Measurements from ENCODE around the gene IL3. TPM values are rescaled to one million over a fixed set of nuclear protein-coding genes. Genes with fewer than 3 reads are reported as not detected.

IL3 gene
- total and polyA plus RNA-seq, 5 donors from 2014 or later, result not detected

GRCh38 chr5:132022737-132023136 lies 37.7 kb upstream of the IL3 start:
- no peak overlapping the region for H3K27ac ChIP-seq (ENCODE audit: insufficient read depth, low read length, poor library complexity, severe bottlenecking)
- no peaks in the 10 kb centered on the region for H3K36me3 ChIP-seq (ENCODE audit: control insufficient read depth, insufficient read depth, low read length)
- peaks cover 12 to 32% (median 23%) of the 10 kb centered on the region in 4 donors for H3K4me1 Mint-ChIP-seq
- no peak overlapping the region for H3K4me3 Mint-ChIP-seq
- no peak for ATAC-seq (ENCODE audit: low read depth in 2 of 2)
- no peaks in the 10 kb centered on the region for H3K36me3 Mint-ChIP-seq
- peaks cover 34% of the 10 kb centered on the region for H3K27me3 Mint-ChIP-seq
- no peaks in the 10 kb centered on the region for H3K9me3 Mint-ChIP-seq
- no peak overlapping the region for H3K4me3 ChIP-seq (ENCODE audit: low read depth, low read length)
- no peaks in the 10 kb centered on the region for H3K9me3 ChIP-seq (ENCODE audit: control insufficient read depth in 2 of 2, low read length in 2 of 2)
- no peak overlapping the region for H3K27ac Mint-ChIP-seq
- H3K4me1 ChIP-seq (ENCODE audit: control insufficient read depth, insufficient read depth, low read length, poor library complexity, severe bottlenecking), result peaks cover 26% of the 10 kb centered on the region
- no peak for DNase-seq
- H3K27me3 ChIP-seq (ENCODE audit: control insufficient read depth, insufficient read depth, low read length), result peaks cover 11% of the 10 kb centered on the region

- H3K27me3 ChIP-seq (ENCODE audit: control insufficient read depth, insufficient read depth, low read length), result peaks cover 13% of the 10 kb centered on the region
These were observed 37.0 kb upstream of the IL3 start for GRCh38 chr5:132023258-132024116.

GRCh38 chr5:132024117-132024435 lies 36.4 kb upstream of the IL3 start:
- no peak for ATAC-seq (ENCODE audit: low read depth in 2 of 2)
- peaks cover 12 to 32% (median 19%) of the 10 kb centered on the region in 4 donors for H3K4me1 Mint-ChIP-seq
- H3K4me3 Mint-ChIP-seq, result no peak overlapping the region

More at GRCh38 chr5:132023258-132024116, 37.0 kb upstream of the IL3 start:
- peaks cover 26% of the 10 kb centered on the region for H3K4me1 ChIP-seq (ENCODE audit: control insufficient read depth, insufficient read depth, low read length, poor library complexity, severe bottlenecking)
- H3K27me3 Mint-ChIP-seq, result peaks cover 36% of the 10 kb centered on the region
- no peak overlapping the region for H3K27ac Mint-ChIP-seq
- no peaks in the 10 kb centered on the region for H3K9me3 ChIP-seq (ENCODE audit: control insufficient read depth in 2 of 2, low read length in 2 of 2)
- no peak for DNase-seq
- no peaks in the 10 kb centered on the region for H3K9me3 Mint-ChIP-seq
- H3K36me3 Mint-ChIP-seq, result no peaks in the 10 kb centered on the region
- no peaks in the 10 kb centered on the region for H3K36me3 ChIP-seq (ENCODE audit: control insufficient read depth, insufficient read depth, low read length)
- H3K4me3 ChIP-seq (ENCODE audit: low read depth, low read length), result no peak overlapping the region
- no peak for ATAC-seq (ENCODE audit: low read depth in 2 of 2)
- H3K27ac ChIP-seq (ENCODE audit: insufficient read depth, low read length, poor library complexity, severe bottlenecking), result no peak overlapping the region
- no peak overlapping the region for H3K4me3 Mint-ChIP-seq
- H3K4me1 Mint-ChIP-seq, result peaks cover 12 to 32% (median 23%) of the 10 kb centered on the region in 4 donors

GRCh38 chr5:132024789-132025402 lies 35.6 kb upstream of the IL3 start:
- no peak overlapping the region for H3K4me3 Mint-ChIP-seq

More at GRCh38 chr5:132024117-132024435, 36.4 kb upstream of the IL3 start:
- Mint-ChIP-seq H3K9me3 (no peaks in the 10 kb centered on the region), H3K27ac (no peak overlapping the region), H3K36me3 (no peaks in the 10 kb centered on the region), H3K27me3 (peaks cover 40% of the 10 kb centered on the region)
- H3K4me1 ChIP-seq (ENCODE audit: control insufficient read depth, insufficient read depth, low read length, poor library complexity, severe bottlenecking), result peaks cover 25% of the 10 kb centered on the region
- H3K4me3 ChIP-seq (ENCODE audit: low read depth, low read length), result no peak overlapping the region
- no peaks in the 10 kb centered on the region for H3K36me3 ChIP-seq (ENCODE audit: control insufficient read depth, insufficient read depth, low read length)
- peaks cover 13% of the 10 kb centered on the region for H3K27me3 ChIP-seq (ENCODE audit: control insufficient read depth, insufficient read depth, low read length)
- H3K27ac ChIP-seq (ENCODE audit: insufficient read depth, low read length, poor library complexity, severe bottlenecking), result no peak overlapping the region
- H3K9me3 ChIP-seq (ENCODE audit: control insufficient read depth in 2 of 2, low read length in 2 of 2), result no peaks in the 10 kb centered on the region
- DNase-seq, result no peak

GRCh38 chr5:132025403-132025971 lies 35.0 kb upstream of the IL3 start:
- H3K27ac ChIP-seq (ENCODE audit: insufficient read depth, low read length, poor library complexity, severe bottlenecking), result no peak overlapping the region

More at GRCh38 chr5:132024789-132025402, 35.6 kb upstream of the IL3 start:
- H3K9me3 ChIP-seq (ENCODE audit: control insufficient read depth in 2 of 2, low read length in 2 of 2), result no peaks in the 10 kb centered on the region
- Mint-ChIP-seq H3K9me3 (peaks cover 0 to 3% (median 0%) of the 10 kb centered on the region in 7 donors), H3K27ac (no peak overlapping the region), H3K36me3 (peaks cover under 1% of the 10 kb centered on the region), H3K27me3 (peaks cover 46% of the 10 kb centered on the region), H3K4me1 (peaks cover 11 to 29% (median 15%) of the 10 kb centered on the region in 4 donors)
- H3K27ac ChIP-seq (ENCODE audit: insufficient read depth, low read length, poor library complexity, severe bottlenecking), result no peak overlapping the region
- ATAC-seq (ENCODE audit: low read depth in 2 of 2) (no peak), DNase-seq (no peak)
- no peak overlapping the region for H3K4me3 ChIP-seq (ENCODE audit: low read depth, low read length)
- no peaks in the 10 kb centered on the region for H3K36me3 ChIP-seq (ENCODE audit: control insufficient read depth, insufficient read depth, low read length)
- peaks cover 17% of the 10 kb centered on the region for H3K4me1 ChIP-seq (ENCODE audit: control insufficient read depth, insufficient read depth, low read length, poor library complexity, severe bottlenecking)
- peaks cover 18% of the 10 kb centered on the region for H3K27me3 ChIP-seq (ENCODE audit: control insufficient read depth, insufficient read depth, low read length)

GRCh38 chr5:132026516-132027008 lies 33.9 kb upstream of the IL3 start:
- ATAC-seq (ENCODE audit: low read depth in 2 of 2) (peak in 1 of 2 donors; percentile 43), DNase-seq (peak in 1 of 3 donors; percentile 74)
- Histone ChIP-seq H3K36me3 (ENCODE audit: control insufficient read depth, insufficient read depth, low read length) (no peaks in the 10 kb centered on the region), H3K27me3 (ENCODE audit: control insufficient read depth, insufficient read depth, low read length) (peaks cover 22% of the 10 kb centered on the region), H3K4me1 (ENCODE audit: control insufficient read depth, insufficient read depth, low read length, poor library complexity, severe bottlenecking) (peaks cover 6% of the 10 kb centered on the region), H3K4me3 (ENCODE audit: low read depth, low read length) (no peak overlapping the region), H3K27ac (ENCODE audit: insufficient read depth, low read length, poor library complexity, severe bottlenecking) (no peak overlapping the region), H3K9me3 (ENCODE audit: control insufficient read depth in 2 of 2, low read length in 2 of 2) (no peaks in the 10 kb centered on the region)
- H3K4me3 Mint-ChIP-seq, result no peak overlapping the region
- peaks cover 54% of the 10 kb centered on the region for H3K27me3 Mint-ChIP-seq
- peak overlapping the region in 1 of 3 donors; percentile 13 for H3K27ac Mint-ChIP-seq
- peaks cover 0 to 17% (median 4%) of the 10 kb centered on the region in 4 donors for H3K4me1 Mint-ChIP-seq
- H3K36me3 Mint-ChIP-seq, result peaks cover 7% of the 10 kb centered on the region
- peaks cover 0 to 6% (median 0%) of the 10 kb centered on the region in 7 donors for H3K9me3 Mint-ChIP-seq

More at GRCh38 chr5:132025403-132025971, 35.0 kb upstream of the IL3 start:
- Mint-ChIP-seq H3K4me1 (peaks cover 5 to 24% (median 10%) of the 10 kb centered on the region in 4 donors), H3K27me3 (peaks cover 46% of the 10 kb centered on the region), H3K9me3 (peaks cover 0 to 6% (median 0%) of the 10 kb centered on the region in 7 donors), H3K27ac (no peak overlapping the region), H3K4me3 (no peak overlapping the region), H3K36me3 (peaks cover 6% of the 10 kb centered on the region)
- H3K27me3 ChIP-seq (ENCODE audit: control insufficient read depth, insufficient read depth, low read length), result peaks cover 22% of the 10 kb centered on the region
- no peaks in the 10 kb centered on the region for H3K9me3 ChIP-seq (ENCODE audit: control insufficient read depth in 2 of 2, low read length in 2 of 2)
- peaks cover 11% of the 10 kb centered on the region for H3K4me1 ChIP-seq (ENCODE audit: control insufficient read depth, insufficient read depth, low read length, poor library complexity, severe bottlenecking)
- DNase-seq (no peak), ATAC-seq (ENCODE audit: low read depth in 2 of 2) (no peak)
- no peak overlapping the region for H3K4me3 ChIP-seq (ENCODE audit: low read depth, low read length)
- H3K36me3 ChIP-seq (ENCODE audit: control insufficient read depth, insufficient read depth, low read length), result no peaks in the 10 kb centered on the region

GRCh38 chr5:132027027-132027426 lies 33.4 kb upstream of the IL3 start:
- H3K27ac Mint-ChIP-seq, result no peak overlapping the region
- Histone ChIP-seq H3K4me3 (ENCODE audit: low read depth, low read length) (no peak overlapping the region), H3K9me3 (ENCODE audit: control insufficient read depth in 2 of 2, low read length in 2 of 2) (no peaks in the 10 kb centered on the region), H3K27ac (ENCODE audit: insufficient read depth, low read length, poor library complexity, severe bottlenecking) (no peak overlapping the region), H3K4me1 (ENCODE audit: control insufficient read depth, insufficient read depth, low read length, poor library complexity, severe bottlenecking) (peaks cover 6% of the 10 kb centered on the region), H3K27me3 (ENCODE audit: control insufficient read depth, insufficient read depth, low read length) (peaks cover 23% of the 10 kb centered on the region), H3K36me3 (ENCODE audit: control insufficient read depth, insufficient read depth, low read length) (no peaks in the 10 kb centered on the region)
- H3K36me3 Mint-ChIP-seq, result peaks cover 7% of the 10 kb centered on the region
- H3K4me3 Mint-ChIP-seq, result no peak overlapping the region
- H3K9me3 Mint-ChIP-seq, result peaks cover 0 to 6% (median 0%) of the 10 kb centered on the region in 7 donors
- H3K4me1 Mint-ChIP-seq, result peaks cover 0 to 17% (median 4%) of the 10 kb centered on the region in 4 donors
- DNase-seq, result no peak
- H3K27me3 Mint-ChIP-seq, result peaks cover 59% of the 10 kb centered on the region
- no peak for ATAC-seq (ENCODE audit: low read depth in 2 of 2)

Data from CD4-positive, CD25-positive, alpha-beta regulatory T cell (primary cell).